Calu3 (cell line): ENCODE measurements around the gene PRKN. TPM values are rescaled to one million over a fixed set of nuclear protein-coding genes. Genes with fewer than 3 reads are reported as not detected.

Source experiments
- BruUV-seq: library from RNA; stranded (reverse); fragments of 400-500 nt; replicated peaks from 2 replicates; lab custom pipeline; 2021; lab: Mats Ljungman, UMichigan
- CTCF ChIA-PET: fragments of 300-600 bp; sonication (Branson Sonifier 250); formaldehyde crosslinking; loops from one replicate; lab custom pipeline; 2022; ENCODE audit warnings: antibody characterized with exemption; lab: Charles Lee
- DNase-seq: peaks from one replicate; pipeline ENCODE4 v3.0.0; 2022
- H3K27ac Mint-ChIP-seq: one replicate; pipeline ENCODE4 v1.8.0; 2022; ENCODE audit warnings: mixed read lengths; ENCODE audit not compliant: unreplicated experiment
- H3K27me3 Mint-ChIP-seq: one replicate; pipeline ENCODE4 v1.8.0; 2022; ENCODE audit warnings: mixed read lengths; ENCODE audit not compliant: unreplicated experiment
- H3K36me3 Mint-ChIP-seq: one replicate; pipeline ENCODE4 v1.8.0; 2022; ENCODE audit warnings: mild to moderate bottlenecking, moderate library complexity, mixed read lengths; ENCODE audit not compliant: insufficient read depth, unreplicated experiment
- H3K4me1 Mint-ChIP-seq: one replicate; pipeline ENCODE4 v1.8.0; 2022; ENCODE audit warnings: mild to moderate bottlenecking, low read depth, mixed read lengths; ENCODE audit not compliant: unreplicated experiment
- H3K4me3 Mint-ChIP-seq: one replicate; pipeline ENCODE4 v1.8.0; 2022; ENCODE audit warnings: mild to moderate bottlenecking, low read depth, moderate library complexity, mixed read lengths; ENCODE audit not compliant: unreplicated experiment
- H3K9me3 Mint-ChIP-seq: one replicate; pipeline ENCODE4 v1.8.0; 2022; ENCODE audit warnings: low read depth, mixed read lengths; ENCODE audit not compliant: unreplicated experiment
- intact Hi-C: fragments of 100-400 bp; cut with micrococcal nuclease; formaldehyde crosslinking; loops from one replicate; pipeline ENCODE4 v1.10.0; 2022; ENCODE audit not compliant: unreplicated experiment
- total RNA-seq: library from RNA; stranded (reverse); gene quantifications from 2 replicates; pipeline ENCODE4 v1.2.3, GENCODE V29; 2022
- TF ChIP-seq, protein P1 (sequence below): fragments of 200-600 bp; IDR thresholded peaks from one replicate; pipeline ENCODE4 v1.8.0; 2022; ENCODE audit warnings: antibody characterized with exemption; ENCODE audit not compliant: unreplicated experiment

PRKN gene
- total RNA-seq, 1 experiment from 2014 or later: 3.8 TPM

DNA sequence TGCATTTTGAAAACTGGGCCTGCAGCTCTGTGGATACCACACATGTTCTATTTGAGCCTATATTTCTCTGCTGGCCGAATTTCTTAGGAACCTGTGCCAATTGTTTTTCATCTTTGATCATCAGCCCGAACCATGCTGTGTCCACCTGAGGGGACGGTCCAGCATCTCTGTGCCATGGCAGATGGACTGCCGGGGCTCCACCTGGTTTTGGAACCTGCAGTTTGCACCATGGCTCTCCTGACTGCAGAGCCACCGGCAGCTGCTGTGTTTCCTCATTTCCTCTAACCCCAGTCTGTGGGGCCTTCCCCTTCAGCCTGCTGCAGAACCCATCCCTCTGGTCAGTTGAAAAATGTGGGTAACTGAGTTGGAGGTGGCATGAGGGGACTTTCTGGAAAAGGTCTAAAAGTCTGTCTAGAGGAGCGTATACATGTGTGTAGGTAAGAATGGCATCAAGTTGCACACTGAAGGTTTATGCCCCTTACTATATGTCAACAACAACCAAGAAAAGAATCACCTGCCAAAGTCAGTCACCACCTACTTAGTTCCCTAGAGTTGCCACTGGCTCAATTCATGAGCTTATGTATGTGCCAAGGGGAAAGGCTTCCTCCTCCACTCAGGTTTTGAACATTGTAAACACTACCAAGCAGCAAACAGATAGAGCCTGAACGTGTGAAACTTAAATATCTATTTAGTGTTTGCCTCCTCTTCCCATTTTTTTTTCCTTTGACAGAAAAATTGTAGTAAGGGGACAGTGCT is 548.2 kb downstream of the PRKN start:
- no peaks in the 10 kb centered on the region for H3K9me3 Mint-ChIP-seq
- no TSS peak for BruUV-seq
- H3K36me3 Mint-ChIP-seq: no peaks in the 10 kb centered on the region
- CTCF ChIA-PET: no interaction called here
- no peaks in the 10 kb centered on the region for H3K27me3 Mint-ChIP-seq
- TF ChIP-seq, protein P1, sequence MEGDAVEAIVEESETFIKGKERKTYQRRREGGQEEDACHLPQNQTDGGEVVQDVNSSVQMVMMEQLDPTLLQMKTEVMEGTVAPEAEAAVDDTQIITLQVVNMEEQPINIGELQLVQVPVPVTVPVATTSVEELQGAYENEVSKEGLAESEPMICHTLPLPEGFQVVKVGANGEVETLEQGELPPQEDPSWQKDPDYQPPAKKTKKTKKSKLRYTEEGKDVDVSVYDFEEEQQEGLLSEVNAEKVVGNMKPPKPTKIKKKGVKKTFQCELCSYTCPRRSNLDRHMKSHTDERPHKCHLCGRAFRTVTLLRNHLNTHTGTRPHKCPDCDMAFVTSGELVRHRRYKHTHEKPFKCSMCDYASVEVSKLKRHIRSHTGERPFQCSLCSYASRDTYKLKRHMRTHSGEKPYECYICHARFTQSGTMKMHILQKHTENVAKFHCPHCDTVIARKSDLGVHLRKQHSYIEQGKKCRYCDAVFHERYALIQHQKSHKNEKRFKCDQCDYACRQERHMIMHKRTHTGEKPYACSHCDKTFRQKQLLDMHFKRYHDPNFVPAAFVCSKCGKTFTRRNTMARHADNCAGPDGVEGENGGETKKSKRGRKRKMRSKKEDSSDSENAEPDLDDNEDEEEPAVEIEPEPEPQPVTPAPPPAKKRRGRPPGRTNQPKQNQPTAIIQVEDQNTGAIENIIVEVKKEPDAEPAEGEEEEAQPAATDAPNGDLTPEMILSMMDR: no peak
- peaks cover 18% of the 10 kb centered on the region for H3K4me1 Mint-ChIP-seq
- DNase-seq: no peak
- no peak overlapping the region for H3K4me3 Mint-ChIP-seq
- intact Hi-C loops: loop anchor here (10.0 kb wide), 1 partner anchor 345 kb away; no protein-coding TSS in a partner anchor
- no peak overlapping the region for H3K27ac Mint-ChIP-seq

DNA sequence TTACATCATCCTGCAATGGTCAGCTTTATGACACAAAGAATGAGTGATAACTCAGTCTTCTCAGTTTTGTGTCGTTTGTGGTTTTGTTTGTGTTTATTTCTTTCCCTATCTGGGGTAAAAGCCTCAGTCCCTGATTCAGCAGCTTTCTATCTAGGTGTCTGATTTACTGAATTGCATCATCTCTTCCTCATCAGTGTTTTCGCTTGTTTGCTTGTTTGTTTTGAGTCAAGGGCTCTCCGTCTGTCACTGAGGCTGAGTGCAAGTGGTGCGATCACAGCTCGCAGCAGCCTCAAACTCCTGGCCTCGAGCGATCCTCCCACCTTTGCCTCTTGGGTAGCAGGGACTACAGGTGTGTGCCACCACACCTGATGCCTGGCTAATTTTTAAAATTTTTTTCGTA is 548.9 kb downstream of the PRKN start:
- TF ChIP-seq, protein P1: no peak
- DNase-seq: no peak
- CTCF ChIA-PET: no interaction called here
- Mint-ChIP-seq H3K36me3 (no peaks in the 10 kb centered on the region), H3K27me3 (no peaks in the 10 kb centered on the region), H3K9me3 (no peaks in the 10 kb centered on the region), H3K4me3 (no peak overlapping the region), H3K4me1 (peaks cover 18% of the 10 kb centered on the region), H3K27ac (no peak overlapping the region)
- intact Hi-C loops: loop anchor here (10.0 kb wide), 1 partner anchor 344 kb away; no protein-coding TSS in a partner anchor
- no TSS peak for BruUV-seq

DNA sequence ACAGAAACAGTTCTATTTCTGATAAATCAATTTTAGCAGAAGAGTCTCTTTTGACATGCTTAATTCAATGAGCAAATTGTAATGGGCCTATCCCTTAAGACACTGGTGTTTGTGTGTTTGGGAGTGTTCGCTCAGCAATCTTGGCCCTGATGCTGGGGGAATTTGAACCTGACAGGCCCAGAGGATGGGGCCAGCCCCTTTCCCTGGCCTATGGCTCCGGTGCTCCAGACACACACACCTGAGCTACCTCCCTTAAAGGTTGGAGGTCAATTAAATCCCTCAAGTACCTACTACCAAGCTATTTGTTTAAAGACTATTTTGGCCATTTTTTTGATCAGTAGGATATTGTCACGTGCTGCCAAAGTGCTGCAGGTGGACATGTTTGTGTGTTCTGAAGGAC is 549.3 kb downstream of the PRKN start:
- CTCF ChIA-PET: no interaction called here
- no peak for DNase-seq
- Mint-ChIP-seq H3K36me3 (no peaks in the 10 kb centered on the region), H3K9me3 (no peaks in the 10 kb centered on the region), H3K4me1 (peaks cover 18% of the 10 kb centered on the region), H3K27ac (no peak overlapping the region), H3K27me3 (no peaks in the 10 kb centered on the region), H3K4me3 (no peak overlapping the region)
- intact Hi-C loops: loop anchor here (10.0 kb wide), 1 partner anchor 343 kb away; no protein-coding TSS in a partner anchor
- no TSS peak for BruUV-seq
- TF ChIP-seq, protein P1: no peak

DNA sequence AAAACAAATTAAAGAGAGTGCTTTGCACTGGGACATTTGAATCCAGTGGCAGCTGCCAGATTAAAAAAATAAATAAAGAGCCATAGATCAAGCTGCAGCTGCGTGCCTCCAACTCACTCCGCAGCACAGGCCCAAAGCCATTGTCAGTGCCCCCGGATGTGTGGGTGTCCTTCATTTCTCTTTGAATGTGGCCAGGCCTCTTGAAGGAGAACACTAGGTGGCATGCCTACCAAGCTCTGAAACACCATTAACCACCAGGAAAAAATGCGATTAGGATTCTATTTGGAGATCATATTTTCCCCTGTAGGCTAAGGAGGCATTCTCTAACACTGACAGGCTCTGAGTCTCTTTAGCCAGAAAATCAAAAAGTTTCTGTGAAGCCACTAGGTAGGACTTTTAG is 549.8 kb downstream of the PRKN start:
- intact Hi-C loops: loop anchor here (10.0 kb wide), 1 partner anchor 343 kb away; no protein-coding TSS in a partner anchor
- H3K36me3 Mint-ChIP-seq: no peaks in the 10 kb centered on the region
- no peak overlapping the region for H3K27ac Mint-ChIP-seq
- BruUV-seq: no TSS peak
- peaks cover 18% of the 10 kb centered on the region for H3K4me1 Mint-ChIP-seq
- TF ChIP-seq, protein P1: no peak
- no peaks in the 10 kb centered on the region for H3K9me3 Mint-ChIP-seq
- DNase-seq: no peak
- CTCF ChIA-PET: no interaction called here
- H3K4me3 Mint-ChIP-seq: no peak overlapping the region
- H3K27me3 Mint-ChIP-seq: no peaks in the 10 kb centered on the region
